Measurements from ENCODE around the gene HDHD5.

Gene HDHD5

GRCh38 chr22:17117400-17117799 lies 41.7 kb downstream of the HDHD5 start:
- H3K4me3 ChIP-seq (ENCODE audit: low read length), result no peak overlapping the region
- no peak overlapping the region for H3K27ac ChIP-seq (ENCODE audit: low read length)
- peaks cover 20% of the 10 kb centered on the region for H3K4me1 ChIP-seq (ENCODE audit: control insufficient read depth, low read depth, low read length)
- peaks cover 22% of the 10 kb centered on the region for H3K27me3 ChIP-seq (ENCODE audit: control insufficient read depth, insufficient read depth, low read length)
- no peaks in the 10 kb centered on the region for H3K36me3 ChIP-seq (ENCODE audit: control insufficient read depth, low read depth, low read length)
- H3K9ac ChIP-seq (ENCODE audit: low read length), result no peak overlapping the region
- no peaks in the 10 kb centered on the region for H3K9me3 ChIP-seq (ENCODE audit: control insufficient read depth, low read depth, low read length)

- Histone ChIP-seq H3K4me3 (ENCODE audit: low read length) (no peak overlapping the region), H3K27ac (ENCODE audit: low read length) (no peak overlapping the region), H3K9ac (ENCODE audit: low read length) (no peak overlapping the region), H3K36me3 (ENCODE audit: control insufficient read depth, low read depth, low read length) (no peaks in the 10 kb centered on the region), H3K4me1 (ENCODE audit: control insufficient read depth, low read depth, low read length) (peaks cover 14% of the 10 kb centered on the region), H3K9me3 (ENCODE audit: control insufficient read depth, low read depth, low read length) (no peaks in the 10 kb centered on the region), H3K27me3 (ENCODE audit: control insufficient read depth, insufficient read depth, low read length) (peaks cover 16% of the 10 kb centered on the region)
Measured at GRCh38 chr22:17116572-17117330, 42.3 kb downstream of the HDHD5 start.

DNA sequence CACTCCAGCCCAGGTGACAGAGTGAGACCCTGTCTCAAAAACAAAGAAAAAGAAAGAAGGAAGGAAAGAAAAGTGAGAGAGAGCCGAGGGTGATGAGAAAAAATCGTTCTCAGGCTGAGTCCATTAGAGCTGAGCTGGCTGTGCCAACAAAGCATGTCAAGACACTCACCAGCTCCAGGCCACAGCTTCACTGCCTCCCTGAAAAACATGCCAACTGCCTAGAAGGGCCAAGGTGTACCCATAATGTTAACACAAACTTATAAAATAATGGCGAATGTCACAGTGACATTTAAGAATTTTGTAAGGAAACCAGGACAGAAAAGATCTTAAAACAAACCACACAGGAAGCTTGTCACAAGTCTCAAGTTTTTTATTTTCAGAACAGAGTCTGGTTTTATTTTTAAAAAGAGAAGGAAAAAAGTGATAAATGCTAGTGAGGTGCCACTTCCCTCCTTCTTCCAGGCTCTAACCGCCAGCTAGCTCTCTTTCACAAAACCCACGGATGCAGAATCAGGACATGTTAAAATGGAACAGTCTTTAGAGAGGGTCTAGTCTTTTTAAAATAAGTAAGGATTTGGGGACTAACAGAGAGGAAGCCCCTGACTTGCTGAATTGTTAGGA lies 43.0 kb downstream of the HDHD5 start:
- H3K4me1 ChIP-seq (ENCODE audit: control insufficient read depth, low read depth, low read length), result peaks cover 13% of the 10 kb centered on the region
- H3K27ac ChIP-seq (ENCODE audit: low read length), result no peak overlapping the region
- no peaks in the 10 kb centered on the region for H3K36me3 ChIP-seq (ENCODE audit: control insufficient read depth, low read depth, low read length)
- no peaks in the 10 kb centered on the region for H3K9me3 ChIP-seq (ENCODE audit: control insufficient read depth, low read depth, low read length)
- H3K27me3 ChIP-seq (ENCODE audit: control insufficient read depth, insufficient read depth, low read length), result peaks cover 15% of the 10 kb centered on the region
- no peak overlapping the region for H3K9ac ChIP-seq (ENCODE audit: low read length)
- no peak overlapping the region for H3K4me3 ChIP-seq (ENCODE audit: low read length)

DNA sequence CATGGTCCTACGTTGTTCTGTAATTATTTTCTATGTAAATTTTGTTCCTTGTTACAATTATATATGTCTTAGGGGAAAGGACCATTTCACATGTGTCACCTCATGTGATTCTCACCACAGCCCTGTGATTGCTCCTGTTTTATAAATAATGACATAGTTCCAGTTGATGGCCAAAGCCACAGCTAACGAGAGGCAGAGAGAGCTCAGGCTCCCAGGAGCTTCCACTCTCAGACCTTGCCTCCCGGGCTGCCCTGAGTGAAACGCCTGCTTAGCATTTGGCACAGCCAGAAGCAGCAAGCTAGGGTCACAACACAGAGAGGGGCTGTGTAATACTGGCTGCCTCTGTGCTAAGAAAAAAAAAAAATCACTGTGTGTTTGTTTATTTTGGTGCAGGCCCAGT lies 43.8 kb downstream of the HDHD5 start:
- Histone ChIP-seq H3K27ac (ENCODE audit: low read length) (no peak overlapping the region), H3K9ac (ENCODE audit: low read length) (no peak overlapping the region), H3K4me1 (ENCODE audit: control insufficient read depth, low read depth, low read length) (peaks cover 13% of the 10 kb centered on the region), H3K27me3 (ENCODE audit: control insufficient read depth, insufficient read depth, low read length) (peaks cover 15% of the 10 kb centered on the region), H3K9me3 (ENCODE audit: control insufficient read depth, low read depth, low read length) (no peaks in the 10 kb centered on the region), H3K36me3 (ENCODE audit: control insufficient read depth, low read depth, low read length) (no peaks in the 10 kb centered on the region), H3K4me3 (ENCODE audit: low read length) (no peak overlapping the region)

- peaks cover 13% of the 10 kb centered on the region for H3K4me1 ChIP-seq (ENCODE audit: control insufficient read depth, low read depth, low read length)
- H3K9ac ChIP-seq (ENCODE audit: low read length), result no peak overlapping the region
- H3K4me3 ChIP-seq (ENCODE audit: low read length), result no peak overlapping the region
- H3K27ac ChIP-seq (ENCODE audit: low read length), result no peak overlapping the region
- no peaks in the 10 kb centered on the region for H3K9me3 ChIP-seq (ENCODE audit: control insufficient read depth, low read depth, low read length)
- peaks cover 14% of the 10 kb centered on the region for H3K27me3 ChIP-seq (ENCODE audit: control insufficient read depth, insufficient read depth, low read length)
- no peaks in the 10 kb centered on the region for H3K36me3 ChIP-seq (ENCODE audit: control insufficient read depth, low read depth, low read length)
Measured at GRCh38 chr22:17114898-17115235, 44.2 kb downstream of the HDHD5 start.

GRCh38 chr22:17114173-17114897 lies 44.7 kb downstream of the HDHD5 start:
- H3K9me3 ChIP-seq (ENCODE audit: control insufficient read depth, low read depth, low read length), result no peaks in the 10 kb centered on the region
- no peaks in the 10 kb centered on the region for H3K36me3 ChIP-seq (ENCODE audit: control insufficient read depth, low read depth, low read length)
- no peak overlapping the region for H3K4me3 ChIP-seq (ENCODE audit: low read length)
- no peak overlapping the region for H3K9ac ChIP-seq (ENCODE audit: low read length)
- H3K4me1 ChIP-seq (ENCODE audit: control insufficient read depth, low read depth, low read length), result peaks cover 13% of the 10 kb centered on the region
- no peak overlapping the region for H3K27ac ChIP-seq (ENCODE audit: low read length)
- peaks cover 9% of the 10 kb centered on the region for H3K27me3 ChIP-seq (ENCODE audit: control insufficient read depth, insufficient read depth, low read length)

DNA sequence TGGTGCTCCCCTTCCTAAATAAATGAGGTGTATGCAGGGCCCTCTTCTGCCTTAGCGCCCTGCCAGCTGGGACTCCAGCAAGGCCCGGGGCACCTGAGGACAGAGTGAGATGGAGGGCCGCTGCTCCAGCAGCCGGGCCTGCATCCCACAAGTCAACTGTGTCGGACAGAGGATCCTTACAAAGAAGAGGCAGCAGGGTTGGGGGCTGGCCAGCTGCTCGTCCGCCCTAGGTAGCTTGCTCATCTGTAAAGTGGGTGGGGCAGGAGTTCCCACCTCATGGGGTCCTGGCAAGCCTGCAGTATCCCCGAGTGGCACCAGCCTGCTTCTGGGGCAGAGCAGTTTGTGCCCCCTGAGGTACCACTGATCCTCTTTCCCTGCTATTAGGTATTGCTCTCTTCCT lies 45.5 kb downstream of the HDHD5 start:
- H3K36me3 ChIP-seq (ENCODE audit: control insufficient read depth, low read depth, low read length), result no peaks in the 10 kb centered on the region
- H3K4me1 ChIP-seq (ENCODE audit: control insufficient read depth, low read depth, low read length), result peaks cover 13% of the 10 kb centered on the region
- no peaks in the 10 kb centered on the region for H3K9me3 ChIP-seq (ENCODE audit: control insufficient read depth, low read depth, low read length)
- no peak overlapping the region for H3K9ac ChIP-seq (ENCODE audit: low read length)
- peaks cover 1% of the 10 kb centered on the region for H3K27me3 ChIP-seq (ENCODE audit: control insufficient read depth, insufficient read depth, low read length)
- no peak overlapping the region for H3K27ac ChIP-seq (ENCODE audit: low read length)
- no peak overlapping the region for H3K4me3 ChIP-seq (ENCODE audit: low read length)

DNA sequence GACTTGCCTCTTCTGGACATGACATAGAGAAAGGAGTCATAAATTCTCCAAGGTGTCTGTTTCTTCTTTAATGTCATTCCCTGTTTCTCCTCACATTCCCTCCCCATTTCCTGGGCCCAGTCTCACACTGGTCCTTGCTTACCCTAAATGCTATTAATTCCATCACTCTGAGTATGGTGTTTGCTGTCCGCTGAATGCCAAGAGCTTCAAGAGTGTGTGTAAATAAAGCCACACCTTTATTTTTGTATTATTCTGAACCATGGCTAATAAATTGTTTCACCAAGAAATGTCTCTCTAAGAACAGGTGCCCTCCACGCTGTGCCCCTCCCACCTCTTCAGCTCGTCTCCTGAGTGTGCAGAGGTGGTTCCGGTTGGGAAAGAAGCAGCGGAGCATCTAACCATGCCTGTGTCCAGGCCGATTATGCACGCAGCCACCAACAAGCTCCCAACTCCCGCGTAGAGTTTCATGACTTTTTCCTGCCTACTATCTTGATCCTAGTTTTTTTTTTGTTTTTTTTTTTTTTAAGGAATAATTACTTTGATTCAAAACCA lies 46.5 kb downstream of the HDHD5 start:
- H3K36me3 ChIP-seq (ENCODE audit: control insufficient read depth, low read depth, low read length), result no peaks in the 10 kb centered on the region
- H3K9me3 ChIP-seq (ENCODE audit: control insufficient read depth, low read depth, low read length), result no peaks in the 10 kb centered on the region
- no peak overlapping the region for H3K4me3 ChIP-seq (ENCODE audit: low read length)
- peaks cover 11% of the 10 kb centered on the region for H3K4me1 ChIP-seq (ENCODE audit: control insufficient read depth, low read depth, low read length)
- H3K9ac ChIP-seq (ENCODE audit: low read length), result no peak overlapping the region
- H3K27me3 ChIP-seq (ENCODE audit: control insufficient read depth, insufficient read depth, low read length), result no peaks in the 10 kb centered on the region
- no peak overlapping the region for H3K27ac ChIP-seq (ENCODE audit: low read length)

DNA sequence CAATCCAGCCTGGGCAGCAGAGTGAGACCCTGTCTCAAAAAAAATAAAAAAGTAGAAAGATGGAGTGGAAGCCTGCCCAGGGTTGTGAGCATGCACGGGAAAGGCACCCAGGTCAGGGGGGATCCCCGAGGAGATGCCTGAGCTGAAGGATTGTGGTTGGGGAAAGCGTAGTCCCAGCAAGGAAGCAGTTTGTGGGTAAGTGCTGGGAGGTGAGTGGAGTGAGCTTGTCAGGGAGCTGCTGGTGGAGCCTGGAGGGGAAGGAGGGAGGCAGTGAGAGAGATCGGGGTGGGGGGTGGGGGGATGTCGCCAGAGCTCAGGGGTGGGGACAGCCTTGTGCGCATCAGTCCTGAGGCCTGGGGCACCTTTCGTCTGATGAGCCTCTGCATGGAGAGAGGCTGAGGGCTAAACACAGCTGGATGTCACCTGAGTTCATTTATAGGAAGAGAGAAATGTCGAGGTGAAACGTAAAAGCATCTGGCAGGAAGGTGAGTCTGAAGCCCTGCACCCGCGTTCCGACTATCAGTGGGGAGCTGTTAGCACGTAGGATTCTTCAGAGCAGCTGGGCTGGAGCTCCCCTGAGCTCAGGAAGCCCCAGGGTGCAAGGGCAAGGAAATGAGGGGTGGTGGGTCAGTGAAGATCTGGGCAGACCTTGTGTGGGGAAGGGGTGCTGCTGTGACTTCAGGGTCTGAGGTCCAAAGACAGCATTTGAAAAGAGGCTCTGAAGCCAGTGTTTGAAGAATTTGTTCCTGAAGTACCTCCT lies 48.1 kb downstream of the HDHD5 start:
- H3K9me3 ChIP-seq (ENCODE audit: control insufficient read depth, low read depth, low read length), result no peaks in the 10 kb centered on the region

GRCh38 chr22:17109976-17110375 lies 49.1 kb downstream of the HDHD5 start:
- Histone ChIP-seq H3K9me3 (ENCODE audit: control insufficient read depth, low read depth, low read length) (no peaks in the 10 kb centered on the region), H3K9ac (ENCODE audit: low read length) (no peak overlapping the region), H3K27me3 (ENCODE audit: control insufficient read depth, insufficient read depth, low read length) (no peaks in the 10 kb centered on the region), H3K4me3 (ENCODE audit: low read length) (no peak overlapping the region), H3K27ac (ENCODE audit: low read length) (no peak overlapping the region), H3K4me1 (ENCODE audit: control insufficient read depth, low read depth, low read length) (no peaks in the 10 kb centered on the region), H3K36me3 (ENCODE audit: control insufficient read depth, low read depth, low read length) (no peaks in the 10 kb centered on the region)

More for the DNA sequence above, 48.1 kb downstream of the HDHD5 start:
- Histone ChIP-seq H3K4me3 (ENCODE audit: low read length) (no peak overlapping the region), H3K4me1 (ENCODE audit: control insufficient read depth, low read depth, low read length) (no peaks in the 10 kb centered on the region), H3K9ac (ENCODE audit: low read length) (no peak overlapping the region), H3K27me3 (ENCODE audit: control insufficient read depth, insufficient read depth, low read length) (no peaks in the 10 kb centered on the region), H3K36me3 (ENCODE audit: control insufficient read depth, low read depth, low read length) (no peaks in the 10 kb centered on the region), H3K27ac (ENCODE audit: low read length) (no peak overlapping the region)
